Neural cell (in vitro differentiated cells): Measurements from ENCODE around the gene MZF1. TPM values are rescaled to one million over a fixed set of nuclear protein-coding genes. Genes with fewer than 3 reads are reported as not detected.

Source experiments
- H2AFZ ChIP-seq: fragments of 200-600, 300-800 bp; sonication (generic), shearing (Covaris generic); 2 replicates; pipeline ENCODE4 v1.6.0; 2014; ENCODE audit warnings: low read depth, mild to moderate bottlenecking, antibody characterized with exemption, low read length, moderate library complexity
- H3F3A ChIP-seq: fragments of 200-600 bp; shearing (Covaris generic); 2 replicates; pipeline ENCODE4 v1.6.1; 2016; ENCODE audit warnings: mild to moderate bottlenecking, moderate library complexity, mixed read lengths, antibody characterized with exemption, low read length; ENCODE audit not compliant: insufficient read depth, poor library complexity, severe bottlenecking
- H3K27ac ChIP-seq: fragments of 200-600, 300-800 bp; sonication (generic), shearing (Covaris generic); 2 replicates; pipeline ENCODE4 v1.5.1; 2014; ENCODE audit warnings: mild to moderate bottlenecking, low read length, moderate library complexity
- H3K27me3 ChIP-seq: fragments of 300-800, 200-600 bp; sonication (generic), shearing (Covaris generic); 2 replicates; pipeline ENCODE4 v1.6.0; 2014; ENCODE audit warnings: mild to moderate bottlenecking, low read depth, low read length, moderate library complexity; ENCODE audit not compliant: insufficient read depth
- H3K36me3 ChIP-seq: fragments of 300-800, 200-600 bp; sonication (generic), shearing (Covaris generic); 2 replicates; pipeline ENCODE4 v1.5.1; 2014; ENCODE audit warnings: mild to moderate bottlenecking, antibody characterized with exemption, low read length, moderate library complexity; ENCODE audit not compliant: insufficient read depth
- H3K4me2 ChIP-seq: fragments of 300-800, 200-600 bp; sonication (generic), shearing (Covaris generic); 2 replicates; pipeline ENCODE4 v1.6.0; 2014; ENCODE audit warnings: mild to moderate bottlenecking, low read length
- H3K4me3 ChIP-seq: fragments of 300-800, 200-600 bp; sonication (generic), shearing (Covaris generic); 2 replicates; pipeline ENCODE4 v1.5.1; 2014; ENCODE audit warnings: mild to moderate bottlenecking, low read length, moderate library complexity
- H3K79me2 ChIP-seq: fragments of 200-600 bp; shearing (Covaris generic); replicated peaks from 2 replicates; pipeline ENCODE4 v1.6.0; 2014; ENCODE audit warnings: mild to moderate bottlenecking, low read length, moderate library complexity; ENCODE audit not compliant: insufficient read depth
- H3K9ac ChIP-seq: fragments of 300-800, 200-600 bp; sonication (generic), shearing (Covaris generic); 2 replicates; pipeline ENCODE4 v1.6.1; 2016; ENCODE audit warnings: mild to moderate bottlenecking, low read length, mixed read lengths
- H3K9me2 ChIP-seq: fragments of 200-600 bp; shearing (Covaris generic); 2 replicates; pipeline ENCODE4 v1.6.1; 2016; ENCODE audit warnings: mild to moderate bottlenecking, low read length, mixed read lengths; ENCODE audit not compliant: insufficient read depth
- H3K9me3 ChIP-seq: fragments of 200-600, 300-800 bp; sonication (generic), shearing (Covaris generic); 2 replicates; pipeline ENCODE4 v1.6.1; 2016; ENCODE audit warnings: mild to moderate bottlenecking, mixed run types, low read length, moderate library complexity, mixed read lengths
- H4K20me1 ChIP-seq: fragments of 200-600 bp; shearing (Covaris generic); 2 replicates; pipeline ENCODE4 v1.6.1; 2016; ENCODE audit warnings: mild to moderate bottlenecking, mixed run types; ENCODE audit not compliant: insufficient read depth
- CTCF ChIP-seq: fragments of 450-650 bp; IDR thresholded peaks from 2 replicates; pipeline ENCODE4 v1.5.1; 2014; ENCODE audit warnings: antibody characterized with exemption, mild to moderate bottlenecking, moderate library complexity; ENCODE audit not compliant: poor library complexity, severe bottlenecking
- EP300 ChIP-seq: fragments of 450-650 bp; conservative IDR thresholded peaks from 2 replicates; pipeline ENCODE4 v1.6.1; 2014; ENCODE audit warnings: antibody characterized with exemption, mild to moderate bottlenecking, moderate library complexity; ENCODE audit not compliant: poor library complexity, severe bottlenecking
- EZH2 ChIP-seq: fragments of 200-600, 300-800 bp; shearing (Covaris generic), sonication (generic); IDR thresholded peaks from 2 replicates; pipeline ENCODE4 v1.6.1; 2014; ENCODE audit warnings: antibody characterized with exemption, low read length, borderline replicate concordance, mild to moderate bottlenecking; ENCODE audit not compliant: insufficient read depth, poor library complexity, severe bottlenecking
- MXI1 ChIP-seq: fragments of 450-650 bp; conservative IDR thresholded peaks from 2 replicates; pipeline ENCODE4 v1.6.1; 2014; ENCODE audit warnings: antibody characterized with exemption, mild to moderate bottlenecking; ENCODE audit not compliant: poor library complexity, severe bottlenecking
- POLR2AphosphoS5 ChIP-seq: IDR thresholded peaks from 2 replicates; pipeline ENCODE4 v1.6.1; 2012
- RAD21 ChIP-seq: fragments of 450-650 bp; conservative IDR thresholded peaks from 2 replicates; pipeline ENCODE4 v1.6.1; 2014; ENCODE audit warnings: antibody characterized with exemption, mild to moderate bottlenecking, moderate library complexity
- REST ChIP-seq: IDR thresholded peaks from 2 replicates; pipeline ENCODE4 v1.6.1; 2012; ENCODE audit warnings: borderline replicate concordance
- SMC3 ChIP-seq: fragments of 450-650 bp; conservative IDR thresholded peaks from 2 replicates; pipeline ENCODE4 v1.6.1; 2014; ENCODE audit warnings: antibody characterized with exemption, mild to moderate bottlenecking, moderate library complexity; ENCODE audit not compliant: poor library complexity
- TAF1 ChIP-seq: IDR thresholded peaks from 2 replicates; pipeline ENCODE4 v1.6.1; 2012; ENCODE audit warnings: low read depth
- polyA plus RNA-seq: library from polyadenylated mRNA; depleted of rRNA; stranded (reverse); fragments of >200 nt; gene quantifications from 2 replicates; pipeline ENCODE4 v1.2.3, GENCODE V29; 2014

Gene MZF1
- polyA plus RNA-seq, 1 donor from 2014 or later: 74.6 TPM

- H3K27me3 ChIP-seq: no peaks in the 10 kb centered on the region
- H3K27ac ChIP-seq: no peak overlapping the region
- H3F3A ChIP-seq: no peaks in the 10 kb centered on the region
- H3K9me3 ChIP-seq: no peaks in the 10 kb centered on the region
- no peaks in the 10 kb centered on the region for H3K9me2 ChIP-seq
- TF ChIP-seq EZH2 (no peak), EP300 (no peak), POLR2AphosphoS5 (no peak), MXI1 (no peak), REST (no peak), RAD21 (no peak), TAF1 (no peak), SMC3 (no peak), CTCF (no peak)
- H4K20me1 ChIP-seq: no peaks in the 10 kb centered on the region
- no peak overlapping the region for H2AFZ ChIP-seq
- H3K36me3 ChIP-seq: no peaks in the 10 kb centered on the region
- H3K4me3 ChIP-seq: no peak overlapping the region
- H3K9ac ChIP-seq: no peak overlapping the region
- H3K79me2 ChIP-seq: peaks cover 4% of the 10 kb centered on the region
- no peak overlapping the region for H3K4me2 ChIP-seq
Observed at GRCh38 chr19:58570770-58571574, 2.2 kb downstream of the MZF1 start.

- Histone ChIP-seq H3F3A (no peaks in the 10 kb centered on the region), H3K4me2 (no peak overlapping the region), H3K9me2 (no peaks in the 10 kb centered on the region), H3K79me2 (no peaks in the 10 kb centered on the region), H3K27me3 (no peaks in the 10 kb centered on the region), H3K36me3 (no peaks in the 10 kb centered on the region), H3K9ac (no peak overlapping the region), H3K4me3 (no peak overlapping the region), H2AFZ (no peak overlapping the region), H4K20me1 (no peaks in the 10 kb centered on the region), H3K9me3 (no peaks in the 10 kb centered on the region), H3K27ac (no peak overlapping the region)
- TF ChIP-seq MXI1 (no peak), POLR2AphosphoS5 (no peak), TAF1 (no peak), SMC3 (no peak), EZH2 (no peak), EP300 (no peak), CTCF (no peak), RAD21 (no peak), REST (no peak)
Observed at GRCh38 chr19:58569943-58570670, 3.0 kb downstream of the MZF1 start.
